Liver (tissue), 9 donors: Measurements from ENCODE around the gene POLL. TPM values are rescaled to one million over a fixed set of nuclear protein-coding genes. Genes with fewer than 3 reads are reported as not detected.

ENCODE experiments used
- DNase-seq: peaks from one replicate; pipeline ENCODE4 v3.0.0-alpha.2; 2017; ENCODE audit warnings: low spot score
- H3K27ac ChIP-seq, 2 donors: one replicate each; pipeline ENCODE4 v1.7.0; 2013; ENCODE audit warnings: inconsistent platforms in 2 of 2, low read length in 2 of 2, control low read depth in 1 of 2, low read depth in 1 of 2, mild to moderate bottlenecking in 1 of 2
- H3K27me3 ChIP-seq, 4 donors: one replicate each; pipeline versions ENCODE4 v1.6.1 to v1.7.0; 2013; ENCODE audit warnings: low read length in 3 of 4, inconsistent platforms in 1 of 4, mild to moderate bottlenecking in 1 of 4, moderate library complexity in 1 of 4; ENCODE audit not compliant: control insufficient read depth in 4 of 4, insufficient read depth in 4 of 4
- H3K36me3 ChIP-seq, 4 donors: one replicate each; pipeline versions ENCODE4 v1.6.1 to v1.7.0; 2013; ENCODE audit warnings: low read length in 3 of 4, mild to moderate bottlenecking in 3 of 4, low read depth in 1 of 4, moderate library complexity in 1 of 4; ENCODE audit not compliant: control insufficient read depth in 4 of 4, insufficient read depth in 3 of 4
- H3K4me1 ChIP-seq, 4 donors: one replicate each; pipeline versions ENCODE4 v1.6.1 to v1.7.0; 2013; ENCODE audit warnings: low read length in 3 of 4, mild to moderate bottlenecking in 3 of 4, moderate library complexity in 1 of 4; ENCODE audit not compliant: control insufficient read depth in 4 of 4, insufficient read depth in 4 of 4
- H3K4me3 ChIP-seq, 3 donors: one replicate each; pipeline versions ENCODE4 v1.6.1 to v1.7.0; 2013; ENCODE audit warnings: low read length in 3 of 3, control low read depth in 1 of 3, low read depth in 1 of 3, mild to moderate bottlenecking in 1 of 3
- H3K9ac ChIP-seq, 2 donors: one replicate each; pipeline ENCODE4 v1.7.0; 2013; ENCODE audit warnings: low read length in 2 of 2, mild to moderate bottlenecking in 2 of 2, moderate library complexity in 2 of 2, control low read depth in 1 of 2, low read depth in 1 of 2
- H3K9me3 ChIP-seq, 4 donors: one replicate each; pipeline versions ENCODE4 v1.6.1 to v1.7.0; 2013; ENCODE audit warnings: low read length in 3 of 4; ENCODE audit not compliant: control insufficient read depth in 4 of 4
- ATF3 ChIP-seq: IDR thresholded peaks from 2 replicates; pipeline ENCODE4 v1.6.1; 2016; ENCODE audit warnings: antibody characterized with exemption
- JUND ChIP-seq, 2 donors: IDR thresholded peaks; 2 replicates each; pipeline ENCODE4 v1.6.1; 2016; ENCODE audit warnings: antibody characterized with exemption in 2 of 2
- MAX ChIP-seq: IDR thresholded peaks from 2 replicates; pipeline ENCODE4 v1.6.1; 2016; ENCODE audit warnings: antibody characterized with exemption
- RAD21 ChIP-seq, 2 donors: IDR thresholded peaks; 2 replicates each; pipeline ENCODE4 v1.6.1; 2016; ENCODE audit warnings: antibody characterized with exemption in 2 of 2, mild to moderate bottlenecking in 2 of 2
- RXRA ChIP-seq, 2 donors: IDR thresholded peaks; 2 replicates each; pipeline ENCODE4 v1.6.1; 2017 to 2018; ENCODE audit warnings: antibody characterized with exemption in 2 of 2, mild to moderate bottlenecking in 1 of 2
- SP1 ChIP-seq: IDR thresholded peaks from 2 replicates; pipeline ENCODE4 v1.6.1; 2018; ENCODE audit warnings: antibody characterized with exemption, mild to moderate bottlenecking
- ZBTB33 ChIP-seq: IDR thresholded peaks from 2 replicates; pipeline ENCODE4 v1.6.1; 2016; ENCODE audit warnings: antibody characterized with exemption
- WGBS: extraction: QIAGEN DNeasy Blood & Tissue Kit; methylation state at CpG from one replicate; pipeline ENCODE4 v1.1.7; 2013; 5-methylcytosine and 5-hydroxymethylcytosine counted together
- polyA plus RNA-seq, 2 donors: library from polyadenylated mRNA; stranded (reverse) in 1 of 2; unstranded in 1 of 2; fragments of 200-250 nt in 1 of 2; fragments of >200 nt in 1 of 2; fragmentation: Nextera tagmentation in 1 of 2; extraction: Ambion mirVana in 1 of 2; gene quantifications; one replicate each; pipeline versions ENCODE4 v1.2.1 to v1.2.3, GENCODE V29; 2013 to 2015
- total RNA-seq, 2 donors: library from RNA; depleted of rRNA; stranded (reverse); fragments of >200 nt; gene quantifications; one replicate each; pipeline ENCODE4 v1.2.3, GENCODE V29; 2014
- TF ChIP-seq, protein P1 (sequence below): IDR thresholded peaks from 2 replicates; pipeline ENCODE4 v1.6.1; 2016; ENCODE audit warnings: antibody characterized with exemption, mild to moderate bottlenecking
- donor health status: healthy.
- donor health status: healthy.
- donor health status: healthy.
- donor health status: healthy.
- donor health status: healthy.

POLL gene
- total and polyA plus RNA-seq, 4 donors, result 8.8 to 13.0 (median 10.3) TPM

GRCh38 chr10:101617824-101618568 lies 29.9 kb upstream of the POLL start (continued):
- TF ChIP-seq ZBTB33 (no peak), RXRA (IDR thresholded peaks at IDR 0.05) (no peak)

DNA sequence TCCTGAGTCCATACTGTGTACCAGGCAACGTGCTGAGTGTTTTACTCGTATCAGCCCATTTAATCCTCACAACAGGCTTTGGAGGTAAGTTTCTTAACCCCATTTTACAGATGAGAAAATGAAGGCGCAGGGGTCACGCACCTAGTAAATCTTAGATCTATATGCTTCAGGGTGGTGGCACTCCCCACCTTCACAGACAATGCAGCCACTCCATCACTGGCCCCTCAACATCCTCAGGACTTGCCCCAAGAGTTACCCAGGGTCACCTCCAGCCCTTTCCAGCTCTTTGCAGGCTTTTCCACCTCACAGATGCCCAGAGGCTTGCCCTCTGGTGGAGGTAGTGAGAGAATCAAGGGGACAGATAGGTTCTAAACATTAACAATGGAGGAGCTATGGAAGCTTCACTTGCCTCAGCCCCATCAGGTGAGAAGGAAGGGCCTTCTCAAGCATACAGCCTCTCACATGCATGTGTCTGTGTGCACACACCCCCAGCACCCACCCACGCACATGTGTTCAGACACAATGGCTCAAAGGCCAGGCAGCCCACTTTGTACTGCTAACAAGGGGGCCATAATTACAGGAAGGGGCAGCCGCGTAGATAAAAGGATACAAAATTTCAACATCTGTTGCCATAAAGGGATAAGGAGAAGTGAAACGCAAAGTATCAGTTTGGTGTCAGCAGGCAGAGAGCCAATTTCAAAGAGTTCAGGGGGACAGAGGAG lies 29.2 kb upstream of the POLL start:
- no peak overlapping the region for H3K27ac ChIP-seq
- no peaks in the 10 kb centered on the region for H3K4me1 ChIP-seq
- DNase-seq, result no peak
- no peaks in the 10 kb centered on the region for H3K9me3 ChIP-seq
- 91% methylated on average over 8 of the region's 8 CpGs for WGBS
- no peak overlapping the region for H3K4me3 ChIP-seq
- TF ChIP-seq ATF3, result no peak
- no peak for TF ChIP-seq RAD21 (IDR thresholded peaks at IDR 0.05)
- TF ChIP-seq, protein P1, sequence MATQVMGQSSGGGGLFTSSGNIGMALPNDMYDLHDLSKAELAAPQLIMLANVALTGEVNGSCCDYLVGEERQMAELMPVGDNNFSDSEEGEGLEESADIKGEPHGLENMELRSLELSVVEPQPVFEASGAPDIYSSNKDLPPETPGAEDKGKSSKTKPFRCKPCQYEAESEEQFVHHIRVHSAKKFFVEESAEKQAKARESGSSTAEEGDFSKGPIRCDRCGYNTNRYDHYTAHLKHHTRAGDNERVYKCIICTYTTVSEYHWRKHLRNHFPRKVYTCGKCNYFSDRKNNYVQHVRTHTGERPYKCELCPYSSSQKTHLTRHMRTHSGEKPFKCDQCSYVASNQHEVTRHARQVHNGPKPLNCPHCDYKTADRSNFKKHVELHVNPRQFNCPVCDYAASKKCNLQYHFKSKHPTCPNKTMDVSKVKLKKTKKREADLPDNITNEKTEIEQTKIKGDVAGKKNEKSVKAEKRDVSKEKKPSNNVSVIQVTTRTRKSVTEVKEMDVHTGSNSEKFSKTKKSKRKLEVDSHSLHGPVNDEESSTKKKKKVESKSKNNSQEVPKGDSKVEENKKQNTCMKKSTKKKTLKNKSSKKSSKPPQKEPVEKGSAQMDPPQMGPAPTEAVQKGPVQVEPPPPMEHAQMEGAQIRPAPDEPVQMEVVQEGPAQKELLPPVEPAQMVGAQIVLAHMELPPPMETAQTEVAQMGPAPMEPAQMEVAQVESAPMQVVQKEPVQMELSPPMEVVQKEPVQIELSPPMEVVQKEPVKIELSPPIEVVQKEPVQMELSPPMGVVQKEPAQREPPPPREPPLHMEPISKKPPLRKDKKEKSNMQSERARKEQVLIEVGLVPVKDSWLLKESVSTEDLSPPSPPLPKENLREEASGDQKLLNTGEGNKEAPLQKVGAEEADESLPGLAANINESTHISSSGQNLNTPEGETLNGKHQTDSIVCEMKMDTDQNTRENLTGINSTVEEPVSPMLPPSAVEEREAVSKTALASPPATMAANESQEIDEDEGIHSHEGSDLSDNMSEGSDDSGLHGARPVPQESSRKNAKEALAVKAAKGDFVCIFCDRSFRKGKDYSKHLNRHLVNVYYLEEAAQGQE, result no peak
- no peak for TF ChIP-seq MAX
- no peak for TF ChIP-seq RXRA (IDR thresholded peaks at IDR 0.05)
- no peak for TF ChIP-seq JUND (IDR thresholded peaks at IDR 0.05)
- no peak for TF ChIP-seq SP1
- no peak for TF ChIP-seq ZBTB33
- H3K9ac ChIP-seq, result no peak overlapping the region
- no peaks in the 10 kb centered on the region for H3K27me3 ChIP-seq
- peaks cover 0 to 28% (median 8%) of the 10 kb centered on the region in 4 donors for H3K36me3 ChIP-seq
